ENCODE measurements around the gene CBY3.

DNA sequence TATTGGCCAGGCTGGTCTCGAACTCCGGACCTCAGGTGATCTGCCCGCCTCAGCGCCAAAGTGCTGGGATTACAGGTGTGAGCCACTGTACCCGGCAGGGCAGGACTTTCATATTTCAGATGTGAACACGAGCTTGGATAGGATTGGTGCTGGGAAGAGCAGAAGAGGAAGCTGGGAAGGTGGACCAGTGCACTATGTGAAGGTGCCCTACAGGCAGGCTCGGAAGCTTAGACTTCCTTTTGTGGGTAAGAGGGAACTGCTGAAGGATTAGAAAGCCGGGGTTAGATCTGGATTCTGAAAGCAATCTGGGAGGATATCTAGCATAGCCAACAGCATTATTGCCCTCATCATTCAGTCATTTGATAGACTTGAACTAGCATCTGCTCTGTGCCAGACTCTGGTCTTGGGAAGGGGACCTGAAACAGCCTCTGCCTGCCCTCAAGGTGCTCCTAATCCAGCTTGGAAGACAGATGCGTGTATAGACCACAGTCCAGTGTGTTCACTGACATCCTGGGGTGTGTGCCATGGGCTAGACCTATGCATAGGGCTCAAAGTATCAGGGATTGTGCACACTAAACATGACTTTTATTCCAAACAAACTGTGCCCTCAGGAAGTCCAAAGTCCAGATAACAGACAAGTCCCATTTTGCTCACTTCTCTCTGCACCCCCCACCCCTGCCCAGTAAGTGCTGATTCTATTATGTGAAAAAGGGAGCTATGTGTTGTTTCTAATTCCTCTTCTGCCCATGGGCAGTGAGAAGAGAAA is 637 bp downstream of the CBY3 start:
- TF ChIP-seq, protein P1, sequence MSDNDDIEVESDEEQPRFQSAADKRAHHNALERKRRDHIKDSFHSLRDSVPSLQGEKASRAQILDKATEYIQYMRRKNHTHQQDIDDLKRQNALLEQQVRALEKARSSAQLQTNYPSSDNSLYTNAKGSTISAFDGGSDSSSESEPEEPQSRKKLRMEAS (IDR thresholded peaks at IDR 0.05; ENCODE audit: low read depth, low read length), result no peak
- TF ChIP-seq, protein P2, sequence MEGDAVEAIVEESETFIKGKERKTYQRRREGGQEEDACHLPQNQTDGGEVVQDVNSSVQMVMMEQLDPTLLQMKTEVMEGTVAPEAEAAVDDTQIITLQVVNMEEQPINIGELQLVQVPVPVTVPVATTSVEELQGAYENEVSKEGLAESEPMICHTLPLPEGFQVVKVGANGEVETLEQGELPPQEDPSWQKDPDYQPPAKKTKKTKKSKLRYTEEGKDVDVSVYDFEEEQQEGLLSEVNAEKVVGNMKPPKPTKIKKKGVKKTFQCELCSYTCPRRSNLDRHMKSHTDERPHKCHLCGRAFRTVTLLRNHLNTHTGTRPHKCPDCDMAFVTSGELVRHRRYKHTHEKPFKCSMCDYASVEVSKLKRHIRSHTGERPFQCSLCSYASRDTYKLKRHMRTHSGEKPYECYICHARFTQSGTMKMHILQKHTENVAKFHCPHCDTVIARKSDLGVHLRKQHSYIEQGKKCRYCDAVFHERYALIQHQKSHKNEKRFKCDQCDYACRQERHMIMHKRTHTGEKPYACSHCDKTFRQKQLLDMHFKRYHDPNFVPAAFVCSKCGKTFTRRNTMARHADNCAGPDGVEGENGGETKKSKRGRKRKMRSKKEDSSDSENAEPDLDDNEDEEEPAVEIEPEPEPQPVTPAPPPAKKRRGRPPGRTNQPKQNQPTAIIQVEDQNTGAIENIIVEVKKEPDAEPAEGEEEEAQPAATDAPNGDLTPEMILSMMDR (IDR thresholded peaks at IDR 0.05; ENCODE audit: low read depth, low read length), result no peak
- no peak for TF ChIP-seq POLR2A (IDR thresholded peaks at IDR 0.05; ENCODE audit: extremely low read depth, insufficient read length)
